Upper lobe of left lung (tissue), 4 donors: ENCODE data around the gene PRRX1.

Source experiments
- POLR2A ChIP-seq, 4 donors: fragments of 450-650 bp; IDR thresholded peaks; one replicate each; pipeline ENCODE4 v1.5.1; 2016 to 2017; ENCODE audit warnings: antibody characterized with exemption in 4 of 4, mild to moderate bottlenecking in 2 of 4
- POLR2AphosphoS5 ChIP-seq, 2 donors: sonication (generic); formaldehyde crosslinking; IDR thresholded peaks; one replicate each; pipeline ENCODE4 v1.5.1; 2017; ENCODE audit warnings: antibody characterized with exemption in 2 of 2

DNA sequence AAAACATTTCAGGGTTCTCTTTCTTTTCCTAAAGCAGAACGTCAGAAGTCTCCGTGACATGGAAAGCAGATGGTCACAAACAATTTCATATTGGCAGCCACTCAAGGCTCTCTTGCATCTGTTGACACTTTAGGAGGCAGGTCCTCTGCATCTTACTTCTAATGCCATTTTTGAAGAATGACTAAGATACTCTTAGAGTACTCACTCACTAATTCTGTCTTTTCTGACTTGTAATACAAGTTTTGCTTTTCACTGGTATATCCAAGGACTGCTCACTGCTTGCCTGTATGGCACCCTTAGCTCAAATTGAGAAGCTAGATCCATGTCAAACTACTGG, 68.3 kb downstream of the PRRX1 start:
- no peak for TF ChIP-seq POLR2A (IDR thresholded peaks at IDR 0.05)
- TF ChIP-seq POLR2AphosphoS5 (IDR thresholded peaks at IDR 0.05) = no peak
